HL-60 (cell line): ENCODE data around the gene FOXP1.

Experiments
- POLR2AphosphoS5 ChIP-seq: IDR thresholded peaks from 2 replicates; pipeline ENCODE4 v1.6.1; 2012; ENCODE audit warnings: low read depth
- TF ChIP-seq, protein P1 (sequence below): IDR thresholded peaks from one replicate; pipeline ENCODE4 v1.5.1; 2011; ENCODE audit warnings: low read length, control low read depth, inconsistent platforms; ENCODE audit not compliant: insufficient read depth

DNA sequence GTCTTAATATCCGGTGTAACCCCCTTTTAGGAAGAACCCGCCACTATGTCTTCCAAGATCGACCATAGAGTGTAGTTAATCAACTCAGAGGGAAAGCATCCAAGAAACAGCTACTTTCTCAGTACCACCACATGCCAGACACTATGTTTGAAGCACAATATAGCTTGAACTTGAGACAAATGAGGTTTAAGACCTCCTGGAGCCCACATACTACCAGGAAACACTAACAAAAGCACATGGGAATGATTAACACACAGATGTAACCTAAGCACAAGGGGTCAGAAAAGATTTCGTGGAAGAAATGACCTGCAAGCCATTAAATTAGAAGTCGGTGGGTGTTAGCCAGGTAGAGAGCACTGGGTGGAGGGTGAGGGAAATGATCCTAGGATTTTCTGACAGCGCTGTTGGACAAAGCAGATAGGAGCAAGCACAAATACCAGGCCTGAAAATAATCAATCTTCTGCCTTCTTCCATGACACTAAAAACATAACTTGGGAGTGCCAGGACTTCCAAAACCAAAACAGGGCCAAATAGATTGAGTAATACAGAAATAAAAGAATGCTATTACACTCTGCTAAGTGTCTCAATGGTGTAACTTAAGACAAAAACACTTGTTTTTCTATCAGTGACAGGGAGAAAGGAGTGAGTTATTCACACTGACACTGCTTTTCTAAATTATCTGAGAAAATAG lies 213.7 kb downstream of the FOXP1 start:
- TF ChIP-seq, protein P1, sequence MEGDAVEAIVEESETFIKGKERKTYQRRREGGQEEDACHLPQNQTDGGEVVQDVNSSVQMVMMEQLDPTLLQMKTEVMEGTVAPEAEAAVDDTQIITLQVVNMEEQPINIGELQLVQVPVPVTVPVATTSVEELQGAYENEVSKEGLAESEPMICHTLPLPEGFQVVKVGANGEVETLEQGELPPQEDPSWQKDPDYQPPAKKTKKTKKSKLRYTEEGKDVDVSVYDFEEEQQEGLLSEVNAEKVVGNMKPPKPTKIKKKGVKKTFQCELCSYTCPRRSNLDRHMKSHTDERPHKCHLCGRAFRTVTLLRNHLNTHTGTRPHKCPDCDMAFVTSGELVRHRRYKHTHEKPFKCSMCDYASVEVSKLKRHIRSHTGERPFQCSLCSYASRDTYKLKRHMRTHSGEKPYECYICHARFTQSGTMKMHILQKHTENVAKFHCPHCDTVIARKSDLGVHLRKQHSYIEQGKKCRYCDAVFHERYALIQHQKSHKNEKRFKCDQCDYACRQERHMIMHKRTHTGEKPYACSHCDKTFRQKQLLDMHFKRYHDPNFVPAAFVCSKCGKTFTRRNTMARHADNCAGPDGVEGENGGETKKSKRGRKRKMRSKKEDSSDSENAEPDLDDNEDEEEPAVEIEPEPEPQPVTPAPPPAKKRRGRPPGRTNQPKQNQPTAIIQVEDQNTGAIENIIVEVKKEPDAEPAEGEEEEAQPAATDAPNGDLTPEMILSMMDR: no peak
- TF ChIP-seq POLR2AphosphoS5: no peak
